Calu3 (cell line): ENCODE results near the gene LRRC32. TPM values are rescaled to one million over a fixed set of nuclear protein-coding genes. Genes with fewer than 3 reads are reported as not detected.
"Not testable (repeated sequence)": the region's sequence is repeated elsewhere in the genome, so short reads cannot be mapped to it uniquely, and the experiment has no call there.

ENCODE experiments used
- BruUV-seq: library from RNA; stranded (reverse); fragments of 400-500 nt; replicated peaks from 2 replicates; lab custom pipeline; 2021; lab: Mats Ljungman, UMichigan
- CTCF ChIA-PET: fragments of 300-600 bp; sonication (Branson Sonifier 250); formaldehyde crosslinking; loops from one replicate; lab custom pipeline; 2022; ENCODE audit warnings: antibody characterized with exemption; lab: Charles Lee
- DNase-seq: peaks from one replicate; pipeline ENCODE4 v3.0.0; 2022
- H3K27ac Mint-ChIP-seq: one replicate; pipeline ENCODE4 v1.8.0; 2022; ENCODE audit warnings: mixed read lengths; ENCODE audit not compliant: unreplicated experiment
- H3K27me3 Mint-ChIP-seq: one replicate; pipeline ENCODE4 v1.8.0; 2022; ENCODE audit warnings: mixed read lengths; ENCODE audit not compliant: unreplicated experiment
- H3K36me3 Mint-ChIP-seq: one replicate; pipeline ENCODE4 v1.8.0; 2022; ENCODE audit warnings: mild to moderate bottlenecking, moderate library complexity, mixed read lengths; ENCODE audit not compliant: insufficient read depth, unreplicated experiment
- H3K4me1 Mint-ChIP-seq: one replicate; pipeline ENCODE4 v1.8.0; 2022; ENCODE audit warnings: mild to moderate bottlenecking, low read depth, mixed read lengths; ENCODE audit not compliant: unreplicated experiment
- H3K4me3 Mint-ChIP-seq: one replicate; pipeline ENCODE4 v1.8.0; 2022; ENCODE audit warnings: mild to moderate bottlenecking, low read depth, moderate library complexity, mixed read lengths; ENCODE audit not compliant: unreplicated experiment
- H3K9me3 Mint-ChIP-seq: one replicate; pipeline ENCODE4 v1.8.0; 2022; ENCODE audit warnings: low read depth, mixed read lengths; ENCODE audit not compliant: unreplicated experiment
- intact Hi-C: fragments of 100-400 bp; cut with micrococcal nuclease; formaldehyde crosslinking; loops from one replicate; pipeline ENCODE4 v1.10.0; 2022; ENCODE audit not compliant: unreplicated experiment
- total RNA-seq: library from RNA; stranded (reverse); gene quantifications from 2 replicates; pipeline ENCODE4 v1.2.3, GENCODE V29; 2022
- TF ChIP-seq, protein P1 (sequence below): fragments of 200-600 bp; IDR thresholded peaks from one replicate; pipeline ENCODE4 v1.8.0; 2022; ENCODE audit warnings: antibody characterized with exemption; ENCODE audit not compliant: unreplicated experiment

LRRC32 gene
- total RNA-seq, 1 experiment from 2014 or later = not detected

DNA sequence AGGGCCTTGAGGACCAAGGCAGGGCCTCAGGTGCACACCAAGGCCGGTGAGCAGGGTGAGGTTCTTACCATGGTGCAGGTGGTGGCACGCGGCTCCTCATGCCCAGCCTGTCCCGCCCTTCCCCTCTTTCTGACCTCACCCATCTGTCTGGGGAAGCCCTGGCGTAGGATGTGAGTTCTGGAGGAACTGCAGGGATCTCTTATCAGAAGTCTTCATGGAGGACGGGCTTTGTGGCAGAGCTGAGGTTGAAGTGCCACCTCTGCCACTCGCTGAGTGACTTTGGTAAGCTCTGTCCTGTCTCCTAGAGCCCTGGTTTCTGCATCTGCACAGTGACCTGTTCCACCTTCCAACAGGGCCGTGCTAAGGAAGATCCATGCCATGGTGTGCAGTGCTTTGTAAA, 49.1 kb downstream of the LRRC32 start:
- no TSS peak for BruUV-seq
- no peaks in the 10 kb centered on the region for H3K4me1 Mint-ChIP-seq
- intact Hi-C loops = no loop called here
- CTCF ChIA-PET = no interaction called here
- no peaks in the 10 kb centered on the region for H3K9me3 Mint-ChIP-seq
- no peak for DNase-seq
- H3K27me3 Mint-ChIP-seq = peaks cover 22% of the 10 kb centered on the region
- H3K27ac Mint-ChIP-seq = no peak overlapping the region
- TF ChIP-seq, protein P1, sequence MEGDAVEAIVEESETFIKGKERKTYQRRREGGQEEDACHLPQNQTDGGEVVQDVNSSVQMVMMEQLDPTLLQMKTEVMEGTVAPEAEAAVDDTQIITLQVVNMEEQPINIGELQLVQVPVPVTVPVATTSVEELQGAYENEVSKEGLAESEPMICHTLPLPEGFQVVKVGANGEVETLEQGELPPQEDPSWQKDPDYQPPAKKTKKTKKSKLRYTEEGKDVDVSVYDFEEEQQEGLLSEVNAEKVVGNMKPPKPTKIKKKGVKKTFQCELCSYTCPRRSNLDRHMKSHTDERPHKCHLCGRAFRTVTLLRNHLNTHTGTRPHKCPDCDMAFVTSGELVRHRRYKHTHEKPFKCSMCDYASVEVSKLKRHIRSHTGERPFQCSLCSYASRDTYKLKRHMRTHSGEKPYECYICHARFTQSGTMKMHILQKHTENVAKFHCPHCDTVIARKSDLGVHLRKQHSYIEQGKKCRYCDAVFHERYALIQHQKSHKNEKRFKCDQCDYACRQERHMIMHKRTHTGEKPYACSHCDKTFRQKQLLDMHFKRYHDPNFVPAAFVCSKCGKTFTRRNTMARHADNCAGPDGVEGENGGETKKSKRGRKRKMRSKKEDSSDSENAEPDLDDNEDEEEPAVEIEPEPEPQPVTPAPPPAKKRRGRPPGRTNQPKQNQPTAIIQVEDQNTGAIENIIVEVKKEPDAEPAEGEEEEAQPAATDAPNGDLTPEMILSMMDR = no peak
- no peak overlapping the region for H3K4me3 Mint-ChIP-seq
- no peaks in the 10 kb centered on the region for H3K36me3 Mint-ChIP-seq

DNA sequence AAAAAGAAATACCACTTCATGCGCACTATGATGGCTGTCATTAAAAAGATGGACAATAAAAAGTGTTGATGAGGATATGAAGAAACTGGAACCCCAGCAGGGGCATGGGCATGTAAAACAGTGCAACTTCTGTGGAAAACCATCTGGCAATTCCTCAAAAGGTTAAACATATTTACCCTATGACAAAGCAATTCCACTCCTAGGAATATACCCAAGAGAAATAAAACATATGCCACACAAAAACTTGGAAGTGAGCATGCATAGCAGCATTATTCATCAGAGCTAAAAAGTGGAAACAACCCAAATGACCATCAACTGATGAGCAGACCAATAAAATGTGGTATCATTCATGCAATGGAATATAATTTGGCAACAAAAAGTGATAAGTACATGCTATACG, 50.1 kb downstream of the LRRC32 start:
- no peaks in the 10 kb centered on the region for H3K36me3 Mint-ChIP-seq
- TF ChIP-seq, protein P1 = no peak
- CTCF ChIA-PET = no interaction called here
- peaks cover 22% of the 10 kb centered on the region for H3K27me3 Mint-ChIP-seq
- BruUV-seq = no TSS peak
- DNase-seq = no peak
- H3K4me1 Mint-ChIP-seq = no peaks in the 10 kb centered on the region
- intact Hi-C loops = no loop called here
- no peaks in the 10 kb centered on the region for H3K9me3 Mint-ChIP-seq
- H3K27ac Mint-ChIP-seq = no peak overlapping the region
- no peak overlapping the region for H3K4me3 Mint-ChIP-seq

DNA sequence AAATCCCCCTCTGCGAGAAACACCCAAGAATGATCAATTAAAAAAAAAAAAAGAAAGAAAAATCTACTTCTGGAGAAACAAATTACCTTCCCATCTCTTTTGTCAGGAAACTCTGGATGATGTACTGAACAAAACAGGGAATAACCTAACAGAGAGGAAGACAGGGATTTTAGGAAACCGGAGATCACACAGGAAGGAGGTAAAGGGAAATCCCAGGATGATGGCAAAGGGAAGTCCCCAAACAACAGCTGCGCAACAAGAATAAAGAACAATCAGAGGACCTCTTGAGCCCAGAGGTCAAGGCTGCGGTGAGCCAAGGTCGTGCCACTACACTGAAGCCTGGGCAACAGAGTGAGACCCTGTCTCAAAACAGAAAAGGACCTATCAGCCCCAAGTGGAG, 50.7 kb downstream of the LRRC32 start:
- intact Hi-C loops, CTCF ChIA-PET, BruUV-seq, H3K27ac Mint-ChIP-seq, H3K4me1 Mint-ChIP-seq, DNase-seq, H3K36me3 Mint-ChIP-seq, H3K9me3 Mint-ChIP-seq, H3K4me3 Mint-ChIP-seq: not testable (repeated sequence)
- peaks cover 15% of the 10 kb centered on the region for H3K27me3 Mint-ChIP-seq

DNA sequence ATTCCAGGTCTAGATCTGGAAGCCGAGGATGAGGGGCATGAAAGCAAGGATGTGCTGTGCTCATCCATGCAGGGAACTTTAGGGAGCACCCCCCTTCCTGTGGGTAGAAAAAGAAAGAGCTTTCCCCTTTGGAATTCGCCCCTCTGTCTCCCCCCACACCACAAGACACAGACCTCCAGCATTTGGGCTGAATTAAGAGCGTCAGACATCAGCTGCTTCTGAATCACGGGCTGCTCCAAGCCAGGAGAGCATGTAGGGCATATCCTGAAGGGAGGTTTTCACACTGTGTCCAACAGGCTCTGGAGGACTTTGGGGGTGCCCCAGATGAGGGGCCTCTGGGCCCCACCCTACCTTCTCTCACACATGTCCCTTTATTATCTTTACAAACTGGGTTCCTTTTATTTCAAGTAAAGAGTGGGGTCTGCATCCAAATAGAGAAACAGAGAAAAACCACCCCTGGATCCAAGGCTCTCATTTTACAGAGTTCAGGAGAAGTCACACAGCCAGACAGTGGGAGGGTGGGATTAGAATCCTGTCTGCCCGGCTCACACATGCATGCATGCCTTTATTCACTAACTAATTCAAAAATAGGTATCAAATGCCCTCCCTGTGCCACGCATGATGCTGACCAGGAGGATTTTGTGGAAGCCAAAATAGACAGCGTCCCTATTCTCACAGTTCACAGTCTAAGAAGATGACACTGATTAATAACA, 52.8 kb downstream of the LRRC32 start:
- no peak overlapping the region for H3K27ac Mint-ChIP-seq
- intact Hi-C loops = no loop called here
- H3K36me3 Mint-ChIP-seq = no peaks in the 10 kb centered on the region
- H3K9me3 Mint-ChIP-seq = no peaks in the 10 kb centered on the region
- CTCF ChIA-PET = no interaction called here
- H3K27me3 Mint-ChIP-seq = peaks cover 14% of the 10 kb centered on the region
- no TSS peak for BruUV-seq
- H3K4me3 Mint-ChIP-seq = no peak overlapping the region
- TF ChIP-seq, protein P1 = no peak
- no peak for DNase-seq
- H3K4me1 Mint-ChIP-seq = no peaks in the 10 kb centered on the region
